ENCODE data around the gene ETV4.
"Not testable (repeated sequence)": the region's sequence is repeated elsewhere in the genome, so short reads cannot be mapped to it uniquely, and the experiment has no call there.

The ETV4 gene

DNA sequence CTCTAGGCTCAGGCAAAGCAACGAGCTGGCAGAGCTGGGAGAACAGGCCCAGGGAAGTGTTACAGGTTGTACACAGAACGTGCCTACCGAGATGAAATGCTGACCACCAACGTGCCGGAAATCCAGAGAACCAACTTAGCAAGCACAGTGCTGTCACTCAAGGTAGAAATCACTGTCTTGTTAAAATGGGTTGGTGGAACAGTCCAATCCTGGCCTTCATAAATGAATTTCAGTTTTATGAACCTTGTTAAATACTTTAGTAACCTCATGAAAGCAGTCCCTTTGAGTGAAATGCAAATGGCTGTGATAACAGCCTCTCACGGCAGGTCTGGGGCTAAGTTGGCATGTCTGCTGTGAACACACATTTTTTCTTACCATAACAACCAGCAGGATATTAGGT, 29.0 kb downstream of the ETV4 start:
- TF ChIP-seq, protein P1, sequence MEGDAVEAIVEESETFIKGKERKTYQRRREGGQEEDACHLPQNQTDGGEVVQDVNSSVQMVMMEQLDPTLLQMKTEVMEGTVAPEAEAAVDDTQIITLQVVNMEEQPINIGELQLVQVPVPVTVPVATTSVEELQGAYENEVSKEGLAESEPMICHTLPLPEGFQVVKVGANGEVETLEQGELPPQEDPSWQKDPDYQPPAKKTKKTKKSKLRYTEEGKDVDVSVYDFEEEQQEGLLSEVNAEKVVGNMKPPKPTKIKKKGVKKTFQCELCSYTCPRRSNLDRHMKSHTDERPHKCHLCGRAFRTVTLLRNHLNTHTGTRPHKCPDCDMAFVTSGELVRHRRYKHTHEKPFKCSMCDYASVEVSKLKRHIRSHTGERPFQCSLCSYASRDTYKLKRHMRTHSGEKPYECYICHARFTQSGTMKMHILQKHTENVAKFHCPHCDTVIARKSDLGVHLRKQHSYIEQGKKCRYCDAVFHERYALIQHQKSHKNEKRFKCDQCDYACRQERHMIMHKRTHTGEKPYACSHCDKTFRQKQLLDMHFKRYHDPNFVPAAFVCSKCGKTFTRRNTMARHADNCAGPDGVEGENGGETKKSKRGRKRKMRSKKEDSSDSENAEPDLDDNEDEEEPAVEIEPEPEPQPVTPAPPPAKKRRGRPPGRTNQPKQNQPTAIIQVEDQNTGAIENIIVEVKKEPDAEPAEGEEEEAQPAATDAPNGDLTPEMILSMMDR (conservative IDR thresholded peaks at IDR 0.05; ENCODE audit: low read depth, low read length) = no peak
- no peak overlapping the region for H3K4me3 ChIP-seq (ENCODE audit: low read depth, low read length)
- DNase-seq (ENCODE audit: low read depth) = peak; percentile 36

DNA sequence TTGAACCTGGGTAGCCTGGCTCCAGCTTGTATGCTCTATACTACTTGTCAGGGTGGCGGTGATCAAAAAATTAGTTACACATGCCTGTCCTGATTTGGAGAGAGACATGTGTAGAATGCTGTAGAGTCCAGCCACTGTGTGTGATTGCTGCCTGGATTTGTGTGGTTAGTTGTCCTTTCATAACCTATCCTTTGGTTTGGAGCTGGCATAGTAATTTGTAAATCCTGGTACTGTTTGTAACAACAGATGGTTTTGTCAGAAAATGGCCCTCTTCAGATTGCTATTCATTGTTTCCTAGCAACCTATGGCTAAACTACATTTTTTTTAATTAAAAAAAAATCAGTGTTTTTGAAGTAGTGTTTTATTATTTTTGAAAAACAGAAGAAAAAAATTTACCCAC, 30.5 kb downstream of the ETV4 start:
- no peak for DNase-seq (ENCODE audit: low read depth)
- TF ChIP-seq, protein P1 (conservative IDR thresholded peaks at IDR 0.05; ENCODE audit: low read depth, low read length) = no peak
- H3K4me3 ChIP-seq (ENCODE audit: low read depth, low read length) = no peak overlapping the region

DNA sequence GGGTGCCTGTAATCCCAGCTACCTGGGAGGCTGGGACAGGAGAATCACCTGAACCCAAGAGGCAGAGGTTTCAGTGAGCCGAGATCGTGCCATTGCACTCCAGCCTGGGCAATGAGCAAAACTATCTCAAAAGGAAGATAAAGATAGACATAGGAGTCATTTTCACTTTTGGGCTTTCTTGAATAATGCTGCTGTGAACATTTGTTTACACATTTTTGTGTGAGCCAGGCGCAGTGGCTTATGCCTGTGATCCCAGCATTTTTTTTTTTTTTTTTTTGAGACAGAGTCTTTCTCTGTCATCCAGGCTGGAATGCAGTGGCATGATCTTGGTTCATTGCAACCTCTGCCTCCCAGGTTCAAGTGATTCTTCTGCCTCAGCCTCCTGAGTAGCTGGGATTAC, 34.9 kb downstream of the ETV4 start:
- H3K4me3 ChIP-seq (ENCODE audit: low read depth, low read length); DNase-seq (ENCODE audit: low read depth): not testable (repeated sequence)

DNA sequence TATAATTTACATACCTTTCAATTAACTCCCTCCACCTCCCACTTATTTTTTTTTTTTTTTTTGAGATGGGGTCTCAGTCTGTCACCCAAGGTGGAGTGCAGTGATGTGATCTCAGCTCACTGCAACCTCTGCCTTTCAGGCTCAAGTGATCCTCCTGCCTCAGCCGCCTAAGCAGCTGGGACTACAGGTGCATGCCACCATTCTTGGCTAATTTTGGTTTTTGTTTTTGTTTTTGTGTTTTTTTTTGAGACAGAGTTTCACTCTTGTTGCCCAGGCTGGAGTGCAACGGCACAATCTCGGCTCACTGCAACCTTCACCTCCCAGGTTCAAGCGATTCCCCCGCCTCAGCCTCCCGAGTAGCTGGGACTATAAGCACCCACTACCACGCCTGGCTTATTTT, 36.7 kb downstream of the ETV4 start:
- H3K4me3 ChIP-seq (ENCODE audit: low read depth, low read length); DNase-seq (ENCODE audit: low read depth): not testable (repeated sequence)

DNA sequence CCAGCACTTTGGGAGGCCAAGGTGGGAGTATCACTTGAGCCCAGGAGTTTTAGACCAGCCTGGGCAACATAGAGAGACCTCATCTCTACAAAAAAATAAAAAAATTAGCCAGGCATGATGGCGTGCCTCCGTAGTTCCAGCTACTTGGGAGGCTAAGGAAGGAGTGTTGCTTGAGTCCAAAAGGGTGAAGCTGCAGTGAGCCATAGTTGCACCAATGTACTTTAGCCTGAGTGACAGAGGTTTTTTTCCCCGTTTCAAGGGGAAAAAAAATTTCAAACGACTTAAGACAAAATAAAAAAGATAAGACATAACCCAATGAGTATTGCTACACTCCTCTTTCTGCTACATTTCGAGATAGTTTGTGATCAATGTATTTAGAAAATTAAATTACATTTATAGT, 55.5 kb downstream of the ETV4 start:
- H3K4me3 ChIP-seq (ENCODE audit: low read depth, low read length) = no peak overlapping the region
- TF ChIP-seq, protein P1 (conservative IDR thresholded peaks at IDR 0.05; ENCODE audit: low read depth, low read length) = no peak
- no peak for DNase-seq (ENCODE audit: low read depth)

DNA sequence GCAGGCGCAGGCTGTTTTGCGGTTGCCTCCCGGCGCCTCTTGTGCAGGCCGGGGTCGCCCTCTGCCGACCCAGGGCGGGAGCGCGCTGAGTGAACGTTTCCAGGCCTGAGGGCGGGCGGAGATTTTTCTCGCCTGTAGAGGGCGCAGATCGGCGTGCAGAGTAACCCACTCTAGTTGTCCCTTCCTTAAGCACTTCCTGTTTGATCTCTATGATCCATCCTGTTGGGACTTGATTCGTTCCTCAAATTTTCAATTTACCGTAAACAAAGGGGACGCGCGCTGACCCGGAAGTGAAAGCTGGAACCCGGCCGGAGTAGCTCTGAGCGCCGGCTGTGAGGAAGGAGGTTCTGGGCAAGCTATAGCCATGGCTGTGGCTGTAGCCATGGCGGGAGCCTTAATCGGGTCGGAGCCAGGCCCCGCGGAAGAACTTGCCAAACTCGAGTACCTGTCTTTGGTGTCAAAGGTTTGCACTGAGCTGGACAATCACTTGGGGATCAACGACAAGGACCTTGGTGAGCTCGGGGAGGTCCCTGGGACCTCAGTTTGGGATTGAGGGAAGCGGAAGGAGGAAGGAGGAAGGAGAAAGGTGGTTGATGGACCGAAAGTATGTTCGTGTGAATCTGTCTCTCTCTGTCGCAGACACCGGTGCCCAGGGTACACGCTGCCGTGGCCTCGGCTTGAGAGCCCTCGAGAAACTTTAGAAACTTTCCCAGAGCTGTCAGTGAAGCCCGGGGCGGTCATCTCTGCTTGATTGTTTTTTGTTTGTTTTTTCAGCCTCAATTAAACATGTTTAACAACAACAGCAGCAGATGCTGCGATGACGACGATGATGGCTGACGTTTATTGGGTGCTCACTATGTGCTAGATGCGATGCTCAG, 62.2 kb downstream of the ETV4 start, which contains the start of gene DHX8:
DHX8 (plus strand) TSS at position 302 of the 878 bp plus-strand sequence; CDS start at position 365, 63 bp downstream.
- DNase-seq (ENCODE audit: low read depth) = peak; percentile 99
- TF ChIP-seq, protein P1 (conservative IDR thresholded peaks at IDR 0.05; ENCODE audit: low read depth, low read length) = peak; percentile 100
- peak within 1 kb of the TSS; percentile 96 for H3K4me3 ChIP-seq (ENCODE audit: low read depth, low read length)

DNA sequence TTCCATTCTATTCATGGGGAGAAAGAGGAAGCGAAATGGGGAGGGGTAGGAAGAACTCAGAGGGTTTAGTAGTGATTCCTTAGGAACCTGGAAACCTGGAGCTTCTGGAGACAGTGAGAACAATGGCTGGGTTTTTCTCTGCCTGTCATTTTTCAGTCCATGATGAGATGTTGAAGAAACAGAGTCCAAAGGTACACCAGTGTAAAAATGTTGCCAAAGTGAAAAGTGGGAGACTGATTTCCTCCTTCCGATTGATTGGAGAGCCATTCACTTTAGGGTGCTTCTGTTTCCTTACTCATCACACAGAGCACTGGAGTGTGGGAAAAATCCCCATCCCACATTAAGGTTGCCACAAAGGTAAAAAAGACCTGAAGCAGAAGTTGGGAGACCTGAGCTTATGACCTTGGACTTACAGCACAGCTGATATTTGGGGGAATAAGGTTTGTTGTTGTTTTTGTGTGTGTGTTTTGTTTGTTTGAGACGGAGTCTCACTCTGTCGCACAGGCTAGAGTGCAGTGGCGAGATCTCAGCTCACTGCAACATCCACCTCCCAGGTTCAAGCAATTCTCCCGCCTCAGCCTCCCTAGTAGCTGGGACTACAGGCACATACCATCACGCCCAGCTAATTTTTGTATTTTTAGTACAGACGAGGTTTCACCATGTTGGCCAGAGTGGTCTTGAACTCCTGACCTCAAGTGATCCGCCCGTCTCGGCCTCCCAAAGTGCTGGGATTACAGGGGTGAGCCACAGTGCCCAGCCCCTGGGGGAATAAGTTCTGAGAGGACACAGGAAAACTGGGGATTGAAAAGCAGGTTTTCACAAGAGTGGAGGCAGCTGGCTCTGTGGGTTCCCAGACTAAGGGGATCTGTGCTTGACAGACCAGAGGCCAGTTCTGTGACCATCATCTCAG, 63.8 kb downstream of the ETV4 start:
- TF ChIP-seq, protein P1 (conservative IDR thresholded peaks at IDR 0.05; ENCODE audit: low read depth, low read length) = no peak
- DNase-seq (ENCODE audit: low read depth) = no peak
- H3K4me3 ChIP-seq (ENCODE audit: low read depth, low read length) = no peak overlapping the region
